Brain microvascular endothelial cell (primary cell): ENCODE measurements around the gene WNT10A.

Experiments used
- DNase-seq: peaks from one replicate; pipeline ENCODE4 v3.0.0-alpha.2; 2020
- H3K27ac ChIP-seq: fragments of 250-450 bp; sonication (Bioruptor Pico); 2 replicates; pipeline ENCODE4 v1.5.1; 2020; ENCODE audit warnings: mild to moderate bottlenecking, moderate library complexity
- H3K27me3 ChIP-seq: fragments of 250-450 bp; sonication (Bioruptor Pico); replicated peaks from 2 replicates; pipeline ENCODE4 v1.5.1; 2020; ENCODE audit warnings: mild to moderate bottlenecking
- H3K36me3 ChIP-seq: fragments of 250-450 bp; sonication (Bioruptor Pico); replicated peaks from 2 replicates; pipeline ENCODE4 v1.5.1; 2020; ENCODE audit warnings: mild to moderate bottlenecking
- H3K4me3 ChIP-seq: 2 replicates; pipeline ENCODE4 v1.5.1; 2011; ENCODE audit warnings: low read depth, mild to moderate bottlenecking, control low read depth, low read length, moderate library complexity
- in situ Hi-C: cut with HindIII; loops from 2 replicates; pipeline ENCODE4 v1.10.0; 2017; ENCODE audit warnings: low sequenced_read_pairs, low pct_ligation_motif_present
- TF ChIP-seq, protein P1 (sequence below): IDR thresholded peaks from 2 replicates; pipeline ENCODE4 v1.5.1; 2011; ENCODE audit warnings: low read depth, mild to moderate bottlenecking, moderate library complexity, low read length, control low read depth, inconsistent platforms; ENCODE audit errors: missing control alignments

WNT10A gene

DNA sequence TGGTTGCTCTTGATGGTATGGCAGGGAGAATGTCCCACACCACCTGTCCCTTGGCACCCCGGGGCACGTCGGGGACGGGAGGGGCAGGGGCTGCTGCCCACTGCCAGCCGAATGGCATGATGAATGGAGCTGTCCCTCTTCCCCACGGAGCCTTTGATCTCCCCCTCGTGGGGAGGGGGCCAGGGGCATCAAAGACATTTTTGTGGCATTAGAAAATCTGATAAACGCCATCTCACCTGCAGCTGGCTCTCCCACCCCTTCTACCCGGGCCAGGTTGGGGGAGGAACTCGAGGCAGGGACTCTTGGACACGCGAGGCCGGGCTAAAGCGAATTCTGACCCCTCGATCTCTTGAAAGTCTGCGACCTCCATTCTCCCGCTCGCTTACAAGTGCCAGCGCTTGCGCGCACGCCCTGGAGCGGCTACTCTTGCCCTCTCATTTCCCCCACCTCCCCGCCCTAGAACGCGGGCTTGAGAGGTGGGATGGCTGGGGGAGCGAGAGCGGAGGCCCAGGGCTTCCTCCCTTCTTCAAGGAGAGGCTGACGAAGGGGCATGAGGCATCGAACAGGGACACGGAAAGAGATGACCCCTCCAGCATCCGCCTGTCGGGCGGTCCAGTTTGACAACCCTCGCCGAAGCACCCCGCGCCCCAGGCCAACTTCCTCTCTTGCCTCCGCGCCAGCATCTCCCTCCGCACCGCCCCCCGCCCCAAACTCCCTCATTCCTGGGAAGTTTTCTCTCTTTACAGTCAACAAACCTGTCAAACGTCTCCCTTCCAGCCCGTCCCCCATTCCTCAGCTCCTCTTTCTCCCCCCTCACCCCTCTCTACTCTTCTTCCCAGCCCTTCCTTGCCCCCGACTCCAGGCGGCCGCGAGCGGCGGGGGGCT lies 21.7 kb upstream of the WNT10A start:
- H3K36me3 ChIP-seq, result no peaks in the 10 kb centered on the region
- in situ Hi-C loops, result no loop called here
- peaks cover 74% of the 10 kb centered on the region for H3K27me3 ChIP-seq
- TF ChIP-seq, protein P1, sequence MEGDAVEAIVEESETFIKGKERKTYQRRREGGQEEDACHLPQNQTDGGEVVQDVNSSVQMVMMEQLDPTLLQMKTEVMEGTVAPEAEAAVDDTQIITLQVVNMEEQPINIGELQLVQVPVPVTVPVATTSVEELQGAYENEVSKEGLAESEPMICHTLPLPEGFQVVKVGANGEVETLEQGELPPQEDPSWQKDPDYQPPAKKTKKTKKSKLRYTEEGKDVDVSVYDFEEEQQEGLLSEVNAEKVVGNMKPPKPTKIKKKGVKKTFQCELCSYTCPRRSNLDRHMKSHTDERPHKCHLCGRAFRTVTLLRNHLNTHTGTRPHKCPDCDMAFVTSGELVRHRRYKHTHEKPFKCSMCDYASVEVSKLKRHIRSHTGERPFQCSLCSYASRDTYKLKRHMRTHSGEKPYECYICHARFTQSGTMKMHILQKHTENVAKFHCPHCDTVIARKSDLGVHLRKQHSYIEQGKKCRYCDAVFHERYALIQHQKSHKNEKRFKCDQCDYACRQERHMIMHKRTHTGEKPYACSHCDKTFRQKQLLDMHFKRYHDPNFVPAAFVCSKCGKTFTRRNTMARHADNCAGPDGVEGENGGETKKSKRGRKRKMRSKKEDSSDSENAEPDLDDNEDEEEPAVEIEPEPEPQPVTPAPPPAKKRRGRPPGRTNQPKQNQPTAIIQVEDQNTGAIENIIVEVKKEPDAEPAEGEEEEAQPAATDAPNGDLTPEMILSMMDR, result no peak
- no peak overlapping the region for H3K4me3 ChIP-seq
- H3K27ac ChIP-seq, result no peak overlapping the region
- DNase-seq, result no peak

DNA sequence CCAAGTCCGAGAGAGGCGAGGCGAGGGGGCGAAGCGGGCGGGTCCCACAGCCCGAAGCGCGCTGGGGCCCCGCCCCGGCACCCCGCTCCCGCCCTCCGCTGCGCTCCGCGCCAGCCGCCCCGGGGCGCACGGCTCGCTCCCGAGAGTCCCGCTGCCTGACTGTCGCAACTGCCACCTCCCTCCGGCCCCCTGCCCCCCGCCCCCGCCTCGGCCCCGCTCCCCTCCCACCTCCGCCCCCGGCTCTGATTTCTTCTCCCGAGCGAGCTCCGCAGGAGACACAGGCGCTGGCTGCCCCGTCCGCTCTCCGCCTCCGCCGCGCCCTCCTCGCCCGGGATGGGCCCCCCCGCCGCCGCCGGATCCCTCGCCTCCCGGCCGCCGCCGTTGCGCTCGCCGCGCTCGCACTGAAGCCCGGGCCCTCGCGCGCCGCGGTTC lies 21.1 kb upstream of the WNT10A start, which contains the start of gene WNT6:
Gene WNT6 (plus strand): TSS at position 250 of the 432 bp plus-strand sequence. CDS start 233 bp downstream, outside the sequence.
- TF ChIP-seq, protein P1, result no peak
- no peak within 1 kb of the TSS for H3K4me3 ChIP-seq
- in situ Hi-C loops, result no loop called here

DNA sequence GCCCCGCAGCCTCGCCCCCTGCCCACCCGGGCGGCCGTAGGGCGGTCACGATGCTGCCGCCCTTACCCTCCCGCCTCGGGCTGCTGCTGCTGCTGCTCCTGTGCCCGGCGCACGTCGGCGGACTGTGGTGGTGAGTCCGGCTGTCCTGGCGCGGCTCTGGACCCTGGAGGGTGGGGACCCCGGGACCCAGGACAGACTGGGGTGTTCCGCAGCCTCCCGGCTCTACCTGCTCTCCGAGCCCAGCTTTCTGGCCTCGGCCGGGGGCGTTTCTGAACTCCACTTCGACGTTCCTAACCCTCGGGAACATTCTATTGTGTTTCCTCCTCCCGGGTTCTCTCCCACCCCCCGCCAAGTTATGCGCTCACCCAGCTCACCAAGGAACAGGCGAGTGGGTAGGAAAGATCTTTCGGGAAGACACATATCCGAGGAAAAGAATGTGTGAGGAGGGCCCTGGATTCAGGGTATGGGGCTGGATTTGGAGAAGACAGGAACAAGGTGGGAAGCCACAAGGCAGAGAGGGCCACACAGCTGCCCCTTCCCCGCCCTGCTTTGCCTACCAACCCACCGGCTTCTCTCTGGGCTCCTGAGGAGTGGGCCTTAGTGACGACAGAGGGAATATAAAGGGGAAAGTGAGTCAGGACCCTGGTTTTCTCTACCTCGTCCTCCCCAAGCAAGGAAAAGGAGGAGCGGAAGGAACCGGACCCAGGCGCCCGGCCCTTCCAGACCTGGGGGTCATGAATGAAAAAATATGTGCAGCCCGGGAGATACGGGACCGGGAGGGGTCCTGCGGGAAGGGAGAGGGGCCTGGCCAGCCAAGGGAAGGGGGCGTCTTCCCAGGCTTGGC lies 20.4 kb upstream of the WNT10A start:
- Histone ChIP-seq H3K27me3 (peaks cover 66% of the 10 kb centered on the region), H3K27ac (no peak overlapping the region), H3K4me3 (no peak overlapping the region), H3K36me3 (no peaks in the 10 kb centered on the region)
- no peak for DNase-seq
- in situ Hi-C loops, result no loop called here
- TF ChIP-seq, protein P1, result no peak

More for the DNA sequence above, 21.1 kb upstream of the WNT10A start, which contains the start of gene WNT6:
- DNase-seq, result no peak
- Histone ChIP-seq H3K27me3 (peaks cover 71% of the 10 kb centered on the region), H3K27ac (no peak within 1 kb of the TSS), H3K36me3 (no peaks in the 10 kb centered on the region)

DNA sequence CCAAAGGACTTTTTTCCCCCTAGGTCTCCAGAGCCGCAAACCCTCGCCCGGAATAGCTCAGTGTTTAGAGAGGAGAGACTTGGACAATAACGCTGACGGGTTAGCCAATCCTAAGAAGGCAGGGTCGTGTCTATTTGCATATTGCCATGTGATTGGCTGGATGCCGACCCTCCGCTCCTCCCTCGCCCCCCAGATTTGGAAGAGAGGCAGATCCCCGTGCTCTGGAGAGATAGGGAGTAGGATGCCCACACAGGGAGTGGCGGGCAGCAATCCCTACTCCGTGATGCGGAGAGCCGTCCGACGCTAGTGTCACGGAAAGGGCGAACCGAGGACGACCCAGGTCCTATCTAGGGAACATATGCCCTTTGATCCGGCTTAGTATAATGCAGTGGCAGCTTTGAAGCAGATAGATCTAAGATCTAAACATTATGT lies 19.7 kb upstream of the WNT10A start:
- no peak overlapping the region for H3K27ac ChIP-seq
- no peak for DNase-seq
- H3K36me3 ChIP-seq, result no peaks in the 10 kb centered on the region
- in situ Hi-C loops, result no loop called here
- peaks cover 58% of the 10 kb centered on the region for H3K27me3 ChIP-seq
- H3K4me3 ChIP-seq, result no peak overlapping the region
- TF ChIP-seq, protein P1, result no peak

DNA sequence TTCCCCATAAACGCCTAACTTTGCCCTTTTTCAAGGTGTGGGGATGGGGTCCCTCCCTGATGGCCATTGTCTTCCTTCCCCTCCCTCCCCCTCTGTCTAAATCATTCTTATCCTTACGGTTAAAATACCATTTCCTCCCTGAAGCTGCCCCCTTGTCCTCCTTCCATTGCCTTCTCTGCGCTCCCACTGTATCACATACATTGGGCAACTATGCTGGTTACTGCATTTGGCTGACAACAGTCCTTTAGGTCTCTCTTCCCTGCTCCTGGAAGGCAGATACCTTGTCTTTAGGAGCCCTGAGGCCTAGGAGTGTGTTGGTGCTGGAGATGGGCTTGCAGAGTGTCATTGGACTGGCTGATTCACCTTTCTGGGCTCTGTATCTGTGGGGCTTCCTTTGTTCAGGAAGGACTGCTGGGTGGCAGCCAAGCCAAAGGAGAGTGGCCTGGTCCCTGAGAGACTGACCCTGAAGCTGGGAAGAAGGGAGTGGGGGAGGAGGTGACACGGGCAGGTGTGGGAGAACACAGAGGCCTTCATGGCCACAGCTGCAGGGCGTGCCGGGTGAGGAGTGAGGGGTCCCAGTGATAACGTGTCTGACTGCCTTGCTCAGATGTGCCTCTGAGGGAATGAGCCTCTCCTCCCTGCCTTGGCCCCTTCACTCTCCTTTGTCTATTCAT lies 18.9 kb upstream of the WNT10A start:
- Histone ChIP-seq H3K36me3 (no peaks in the 10 kb centered on the region), H3K27me3 (peaks cover 57% of the 10 kb centered on the region), H3K4me3 (no peak overlapping the region), H3K27ac (no peak overlapping the region)
- in situ Hi-C loops, result no loop called here
- DNase-seq, result no peak
- TF ChIP-seq, protein P1, result no peak
